WERI-Rb-1 (cell line): ENCODE results near the gene EMC10.
"Not testable (repeated sequence)": the region's sequence is repeated elsewhere in the genome, so short reads cannot be mapped to it uniquely, and the experiment has no call there.

Experiments used
- DNase-seq: peaks from one replicate; pipeline ENCODE4 v3.0.0-alpha.2; 2020
- H3K27ac ChIP-seq: fragments of 250-450 bp; sonication (Bioruptor Pico); 2 replicates; pipeline ENCODE4 v1.5.1; 2020; ENCODE audit warnings: mild to moderate bottlenecking, moderate library complexity
- H3K27me3 ChIP-seq: fragments of 250-450 bp; sonication (Bioruptor Pico); 2 replicates; pipeline ENCODE4 v1.5.1; 2021; ENCODE audit warnings: mild to moderate bottlenecking, low read depth, moderate library complexity; ENCODE audit not compliant: insufficient read depth, severe bottlenecking
- H3K36me3 ChIP-seq: fragments of 250-450 bp; sonication (Bioruptor Pico); 2 replicates; pipeline ENCODE4 v1.5.1; 2020; ENCODE audit warnings: mild to moderate bottlenecking, moderate library complexity
- H3K4me3 ChIP-seq: 2 replicates; pipeline ENCODE4 v1.5.1; 2011; ENCODE audit warnings: low read depth, mild to moderate bottlenecking, control low read depth, low read length
- H3K9me3 ChIP-seq: fragments of 250-450 bp; sonication (Bioruptor Pico); 2 replicates; pipeline ENCODE4 v1.5.1; 2021; ENCODE audit warnings: mild to moderate bottlenecking, moderate library complexity; ENCODE audit not compliant: severe bottlenecking
- TF ChIP-seq, protein P1 (sequence below): IDR thresholded peaks from 2 replicates; pipeline ENCODE4 v1.5.1; 2011; ENCODE audit warnings: low read depth, mild to moderate bottlenecking, control low read depth, inconsistent platforms, low read length

The EMC10 gene

GRCh38 chr19:50435627-50436026, 40.7 kb upstream of the EMC10 start:
- no peak overlapping the region for H3K27ac ChIP-seq
- TF ChIP-seq, protein P1, sequence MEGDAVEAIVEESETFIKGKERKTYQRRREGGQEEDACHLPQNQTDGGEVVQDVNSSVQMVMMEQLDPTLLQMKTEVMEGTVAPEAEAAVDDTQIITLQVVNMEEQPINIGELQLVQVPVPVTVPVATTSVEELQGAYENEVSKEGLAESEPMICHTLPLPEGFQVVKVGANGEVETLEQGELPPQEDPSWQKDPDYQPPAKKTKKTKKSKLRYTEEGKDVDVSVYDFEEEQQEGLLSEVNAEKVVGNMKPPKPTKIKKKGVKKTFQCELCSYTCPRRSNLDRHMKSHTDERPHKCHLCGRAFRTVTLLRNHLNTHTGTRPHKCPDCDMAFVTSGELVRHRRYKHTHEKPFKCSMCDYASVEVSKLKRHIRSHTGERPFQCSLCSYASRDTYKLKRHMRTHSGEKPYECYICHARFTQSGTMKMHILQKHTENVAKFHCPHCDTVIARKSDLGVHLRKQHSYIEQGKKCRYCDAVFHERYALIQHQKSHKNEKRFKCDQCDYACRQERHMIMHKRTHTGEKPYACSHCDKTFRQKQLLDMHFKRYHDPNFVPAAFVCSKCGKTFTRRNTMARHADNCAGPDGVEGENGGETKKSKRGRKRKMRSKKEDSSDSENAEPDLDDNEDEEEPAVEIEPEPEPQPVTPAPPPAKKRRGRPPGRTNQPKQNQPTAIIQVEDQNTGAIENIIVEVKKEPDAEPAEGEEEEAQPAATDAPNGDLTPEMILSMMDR, result no peak
- DNase-seq, result no peak

GRCh38 chr19:50437862-50438449, 38.4 kb upstream of the EMC10 start:
- Histone ChIP-seq H3K9me3 (no peaks in the 10 kb centered on the region), H3K27me3 (peaks cover 9% of the 10 kb centered on the region), H3K36me3 (no peaks in the 10 kb centered on the region), H3K27ac (no peak overlapping the region), H3K4me3 (no peak overlapping the region)
- TF ChIP-seq, protein P1, result no peak
- DNase-seq, result no peak

More at GRCh38 chr19:50435627-50436026, 40.7 kb upstream of the EMC10 start:
- H3K4me3 ChIP-seq, result no peak overlapping the region
- H3K27me3 ChIP-seq, result peaks cover 9% of the 10 kb centered on the region
- H3K36me3 ChIP-seq, result no peaks in the 10 kb centered on the region
- no peaks in the 10 kb centered on the region for H3K9me3 ChIP-seq

- H3K4me3 ChIP-seq, H3K27ac ChIP-seq, DNase-seq, H3K9me3 ChIP-seq, H3K36me3 ChIP-seq, H3K27me3 ChIP-seq: not testable (repeated sequence)
Measured at GRCh38 chr19:50439130-50439529, 37.2 kb upstream of the EMC10 start.

DNA sequence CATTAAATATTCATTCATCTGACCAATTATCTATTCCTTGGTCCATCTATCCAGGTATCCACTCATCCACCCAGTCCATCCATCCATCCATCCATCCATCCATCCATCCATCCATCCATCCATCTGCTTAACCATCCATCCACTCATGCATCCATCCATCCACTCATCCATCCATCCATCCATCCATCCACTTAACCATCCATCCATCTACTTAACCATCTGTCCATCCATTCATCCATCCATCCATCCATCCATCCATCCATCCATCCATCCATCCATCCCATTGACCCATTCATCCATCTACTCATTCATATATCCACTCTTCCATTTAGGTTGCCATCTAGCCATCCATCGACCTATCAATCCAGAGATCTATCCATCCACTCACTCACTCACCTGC, 32.2 kb upstream of the EMC10 start:
- peaks cover 5% of the 10 kb centered on the region for H3K9me3 ChIP-seq
- no peak overlapping the region for H3K27ac ChIP-seq
- peaks cover 3% of the 10 kb centered on the region for H3K27me3 ChIP-seq
- H3K4me3 ChIP-seq, result no peak overlapping the region
- no peak for DNase-seq
- TF ChIP-seq, protein P1, result no peak
- H3K36me3 ChIP-seq, result no peaks in the 10 kb centered on the region

DNA sequence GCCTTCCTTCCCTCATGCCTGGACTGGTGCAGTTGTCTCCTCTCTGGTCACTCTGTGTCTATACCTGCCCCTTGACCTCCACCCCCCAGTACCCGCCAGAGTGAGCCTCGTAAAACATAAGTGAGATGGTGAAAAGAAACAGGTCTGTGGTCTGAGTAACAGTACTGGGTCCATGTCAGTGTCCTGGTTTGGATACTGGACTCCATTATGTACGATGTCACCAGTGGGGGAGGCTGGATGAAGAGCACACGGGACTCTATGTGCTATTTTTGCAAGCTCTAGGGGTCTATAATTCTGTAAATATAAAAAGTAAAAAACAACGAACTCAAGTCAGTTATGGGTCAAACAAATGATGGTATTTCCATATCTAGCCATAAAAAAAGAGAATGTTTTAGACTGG, 29.3 kb upstream of the EMC10 start:
- TF ChIP-seq, protein P1, result no peak
- peaks cover 5% of the 10 kb centered on the region for H3K9me3 ChIP-seq
- no peak for DNase-seq

DNA sequence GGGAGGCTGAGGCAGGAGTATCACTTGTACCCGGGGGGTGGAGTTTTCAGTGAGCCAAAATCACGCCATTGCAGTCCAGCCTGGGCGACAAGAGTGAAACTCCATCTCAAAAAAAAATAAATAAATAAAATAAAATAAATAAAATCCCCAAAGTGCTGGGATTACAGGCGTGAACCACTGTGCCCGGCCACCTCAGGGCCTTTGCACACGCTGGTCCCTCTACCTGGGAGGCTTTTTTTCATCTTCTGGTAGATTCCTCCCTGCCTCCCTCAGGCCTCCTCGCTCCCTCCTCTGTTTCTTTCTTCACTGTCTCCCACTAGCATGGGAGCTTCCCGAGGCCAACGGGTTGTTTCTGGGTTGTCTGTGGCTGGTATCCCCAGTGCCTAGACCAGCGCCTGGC, 28.6 kb upstream of the EMC10 start:
- peaks cover 5% of the 10 kb centered on the region for H3K9me3 ChIP-seq
- DNase-seq, result no peak
- no peak overlapping the region for H3K27ac ChIP-seq
- no peaks in the 10 kb centered on the region for H3K36me3 ChIP-seq
- H3K4me3 ChIP-seq, result no peak overlapping the region
- TF ChIP-seq, protein P1, result no peak
- H3K27me3 ChIP-seq, result no peaks in the 10 kb centered on the region

More for the DNA sequence above, 29.3 kb upstream of the EMC10 start:
- no peak overlapping the region for H3K4me3 ChIP-seq
- H3K36me3 ChIP-seq, result no peaks in the 10 kb centered on the region
- H3K27ac ChIP-seq, result no peak overlapping the region
- no peaks in the 10 kb centered on the region for H3K27me3 ChIP-seq
